DLD1 (cell line): ENCODE results near the gene HOXB7.

ENCODE experiments used
- in situ Hi-C: cut with HindIII; loops from 2 replicates; pipeline ENCODE4 v1.10.0; 2017; ENCODE audit warnings: low sequenced_read_pairs

Gene HOXB7

DNA sequence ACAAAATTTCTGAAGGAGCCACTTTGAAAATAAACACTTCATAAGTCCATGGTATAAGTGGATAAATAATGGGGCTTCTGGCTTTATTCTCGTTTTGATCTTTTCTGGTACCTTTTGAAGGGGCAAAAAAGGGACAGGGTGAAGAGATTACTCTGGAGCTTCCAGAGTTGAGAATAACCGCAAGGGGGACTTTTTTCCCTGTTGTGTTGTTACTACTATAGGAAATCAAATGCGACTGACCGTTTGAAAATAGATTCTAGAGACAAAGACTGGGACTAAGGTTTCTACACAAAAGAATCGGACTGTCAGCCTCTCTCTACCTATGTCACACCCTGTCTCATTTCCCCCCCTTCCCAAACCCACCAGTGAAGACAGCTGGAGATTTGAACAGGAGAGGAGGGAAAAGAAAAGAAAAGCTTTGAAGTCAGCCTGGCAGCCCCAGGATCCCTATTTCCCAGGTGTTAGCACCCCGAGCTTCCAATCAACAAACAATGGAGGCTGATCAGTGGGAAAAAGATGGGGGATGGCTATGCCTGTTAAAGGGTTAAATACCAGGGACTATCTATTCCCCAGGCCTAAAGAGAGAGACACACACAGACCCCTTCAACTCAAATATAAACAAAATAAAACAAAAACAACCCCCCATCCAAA, 41.0 kb downstream of the HOXB7 start:
- in situ Hi-C loops: no loop called here

DNA sequence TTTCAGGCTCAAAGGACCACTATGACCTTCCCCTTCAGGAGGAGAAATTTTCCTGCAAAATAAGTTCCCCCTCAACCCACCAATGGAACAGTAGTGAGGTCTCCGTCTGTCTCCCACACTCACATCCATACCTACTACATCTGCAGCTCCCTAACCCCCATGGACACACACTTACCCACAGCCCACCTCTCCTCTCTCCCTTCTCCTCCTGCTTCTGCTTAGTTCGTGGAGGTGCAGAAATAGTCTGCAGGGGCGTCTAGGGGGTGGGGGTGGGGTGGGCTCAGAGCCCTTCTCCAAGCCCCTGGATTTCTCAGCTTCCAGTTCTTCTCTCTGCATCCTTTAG, 41.6 kb downstream of the HOXB7 start:
- in situ Hi-C loops: no loop called here

DNA sequence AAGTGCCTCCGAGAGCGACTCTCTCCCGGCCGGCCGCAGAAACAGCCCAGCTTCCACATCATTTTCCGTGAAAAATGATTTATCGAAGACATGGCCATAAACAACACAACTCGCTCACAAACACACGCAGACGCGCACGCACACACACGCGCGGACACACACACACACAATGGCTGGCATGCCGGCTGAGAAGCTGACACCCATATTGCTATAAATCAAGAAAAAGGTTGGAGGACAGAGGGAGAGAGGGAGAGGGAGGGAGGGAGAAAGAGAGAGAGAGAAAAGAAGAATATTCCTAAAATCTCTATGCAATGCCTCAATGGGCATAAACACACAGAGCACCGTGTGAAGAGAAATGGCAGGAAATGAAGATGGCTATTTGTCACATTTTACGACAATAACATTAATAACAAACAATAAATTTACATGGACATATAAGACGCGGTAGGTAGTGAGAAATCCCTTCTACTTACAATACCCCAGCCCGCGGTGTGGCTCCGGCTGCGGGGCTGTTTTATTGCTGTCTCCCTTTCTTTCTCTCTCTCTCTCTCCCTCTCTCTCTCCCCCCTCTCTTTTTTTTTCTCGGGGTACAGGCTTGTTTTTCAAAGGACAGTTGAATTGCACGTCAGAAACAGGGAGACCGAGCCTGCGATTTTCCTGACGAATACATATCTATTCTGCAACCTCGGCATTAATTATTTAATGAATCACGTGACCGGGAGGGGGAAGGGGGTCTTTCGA, 42.1 kb downstream of the HOXB7 start:
- in situ Hi-C loops: no loop called here

DNA sequence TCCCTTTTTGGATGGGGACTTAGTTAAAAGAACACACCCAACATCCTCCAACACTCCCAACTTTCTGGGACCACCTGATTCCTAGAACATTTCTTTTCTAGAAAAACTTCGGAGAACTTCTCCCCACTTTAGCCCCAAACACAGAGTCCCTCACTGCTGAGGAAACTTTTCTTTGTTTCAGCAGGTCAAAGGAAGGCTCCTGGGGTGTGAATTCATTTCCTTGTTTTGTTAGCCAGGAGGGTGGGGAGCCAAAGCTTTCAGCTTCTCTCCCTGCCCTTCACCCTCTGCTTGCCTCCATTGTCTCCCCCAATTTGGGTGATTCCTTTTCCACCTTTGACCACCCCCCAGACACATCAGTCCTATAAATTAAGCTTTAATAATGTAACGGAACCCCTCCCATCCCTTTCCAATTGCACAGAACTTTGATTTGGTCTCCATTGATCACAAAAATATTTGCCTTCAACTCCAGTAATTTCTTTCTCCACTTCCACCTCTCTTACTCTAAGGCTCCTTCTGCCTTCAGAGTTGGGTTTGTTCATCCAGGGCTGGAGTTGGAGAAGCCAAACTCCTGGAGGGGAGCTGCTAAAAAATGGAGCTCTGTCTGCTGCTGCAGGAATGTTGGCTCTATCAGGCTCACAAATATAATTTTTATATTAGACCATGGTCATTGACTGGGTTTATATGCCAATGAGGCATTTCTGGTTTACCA, 43.0 kb downstream of the HOXB7 start:
- in situ Hi-C loops: no loop called here

GRCh38 chr17:48567209-48567608, 43.6 kb downstream of the HOXB7 start:
- in situ Hi-C loops: no loop called here

DNA sequence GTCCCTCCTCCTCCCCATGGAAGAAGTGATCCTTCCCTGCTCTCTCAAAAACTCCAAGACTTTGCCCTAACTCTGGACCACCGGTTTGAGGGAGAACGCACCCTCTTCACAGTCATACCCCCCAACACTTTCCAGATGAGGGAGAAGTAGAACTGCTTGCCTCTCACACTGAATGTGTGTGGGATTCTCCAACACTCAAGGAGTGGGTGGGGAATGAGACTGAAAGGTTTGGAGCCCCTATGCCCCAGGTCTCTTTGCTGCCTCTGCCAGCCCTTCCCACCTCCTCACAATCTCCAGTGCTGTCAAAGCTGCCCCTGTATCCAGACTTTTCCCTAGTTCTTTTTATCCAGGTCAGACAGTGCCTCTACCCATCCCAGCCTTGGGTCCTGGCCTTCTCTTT, 44.1 kb downstream of the HOXB7 start:
- in situ Hi-C loops: no loop called here

DNA sequence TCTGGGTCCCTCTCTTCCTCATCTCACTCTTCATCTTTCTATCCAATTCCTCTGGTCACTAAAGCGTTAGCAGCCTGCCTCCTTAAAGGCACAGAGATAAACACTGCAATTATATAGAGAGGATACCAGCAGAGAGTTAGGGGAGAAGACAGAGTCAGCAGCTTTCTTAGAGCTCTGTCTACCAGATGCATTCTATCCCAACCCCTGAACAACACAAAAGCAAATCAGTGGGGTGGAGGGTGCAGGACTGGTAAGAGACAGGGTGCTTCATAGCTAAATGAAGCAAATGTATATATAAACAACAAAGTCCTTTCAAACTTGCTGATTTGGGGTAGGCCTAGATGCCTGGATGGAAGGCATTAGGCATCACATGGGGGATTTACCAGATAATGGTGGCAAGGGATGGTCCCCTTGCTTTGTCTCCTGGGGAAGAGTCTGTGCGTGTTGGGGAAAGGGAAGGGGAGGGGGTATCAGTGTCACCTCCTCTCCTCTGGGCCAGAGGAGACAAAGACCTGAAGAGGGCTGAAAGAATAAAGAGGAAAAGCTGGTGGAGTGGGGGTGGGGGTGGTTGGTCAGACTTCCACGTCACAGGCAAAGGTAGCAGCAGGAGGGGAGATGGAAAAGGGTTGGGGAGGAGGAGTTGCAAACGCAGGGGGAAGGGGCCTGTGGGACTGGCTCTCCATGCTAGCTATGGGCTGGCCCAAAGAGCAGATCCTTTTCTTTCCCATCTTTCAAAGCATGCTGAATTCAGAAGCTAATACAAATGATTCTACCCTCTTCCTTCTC, 44.7 kb downstream of the HOXB7 start:
- in situ Hi-C loops: no loop called here

DNA sequence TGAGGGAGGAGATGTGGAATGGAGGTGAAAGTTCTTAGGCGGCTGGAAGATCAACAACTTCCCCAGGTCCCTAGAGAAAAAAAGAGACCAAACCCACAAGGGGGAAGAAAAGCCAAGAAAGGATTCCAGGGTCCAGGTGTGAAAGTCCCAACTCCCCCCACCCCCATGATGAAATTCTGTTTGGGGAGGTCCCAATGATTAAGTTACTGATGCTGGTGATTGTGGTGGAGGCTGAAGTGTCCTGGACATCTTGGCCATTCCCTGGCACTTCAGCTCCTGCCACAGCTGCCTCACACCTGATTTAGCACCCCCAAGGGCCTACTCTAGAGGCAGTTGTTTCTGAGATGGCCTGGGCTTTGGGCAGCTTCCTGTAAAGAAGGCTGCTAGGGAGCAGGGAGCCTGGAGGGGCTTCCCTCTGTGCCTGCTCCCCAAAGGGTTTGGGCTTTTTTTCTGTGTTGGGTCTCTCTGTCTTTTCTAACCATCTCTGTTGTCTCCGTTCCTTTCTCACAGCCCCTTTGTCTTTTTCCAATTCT, 45.7 kb downstream of the HOXB7 start:
- in situ Hi-C loops: no loop called here

GRCh38 chr17:48564188-48565021, 46.4 kb downstream of the HOXB7 start:
- in situ Hi-C loops: no loop called here

DNA sequence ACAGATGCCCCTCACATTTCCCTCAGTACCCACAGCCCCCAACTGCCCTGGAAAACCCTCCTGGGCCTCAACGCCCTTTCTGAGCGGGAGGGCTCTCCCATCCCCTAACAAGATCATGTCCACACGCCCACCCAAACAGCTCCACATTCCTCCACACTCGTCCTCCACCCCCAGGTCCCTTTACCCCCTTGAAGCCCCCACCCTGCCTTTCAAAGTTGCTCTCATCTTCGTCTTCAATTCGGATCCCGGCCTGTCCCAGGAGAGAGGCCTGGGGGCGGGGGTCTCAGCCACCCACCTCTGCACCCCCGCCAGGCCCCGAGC, 47.0 kb downstream of the HOXB7 start:
- in situ Hi-C loops: no loop called here

DNA sequence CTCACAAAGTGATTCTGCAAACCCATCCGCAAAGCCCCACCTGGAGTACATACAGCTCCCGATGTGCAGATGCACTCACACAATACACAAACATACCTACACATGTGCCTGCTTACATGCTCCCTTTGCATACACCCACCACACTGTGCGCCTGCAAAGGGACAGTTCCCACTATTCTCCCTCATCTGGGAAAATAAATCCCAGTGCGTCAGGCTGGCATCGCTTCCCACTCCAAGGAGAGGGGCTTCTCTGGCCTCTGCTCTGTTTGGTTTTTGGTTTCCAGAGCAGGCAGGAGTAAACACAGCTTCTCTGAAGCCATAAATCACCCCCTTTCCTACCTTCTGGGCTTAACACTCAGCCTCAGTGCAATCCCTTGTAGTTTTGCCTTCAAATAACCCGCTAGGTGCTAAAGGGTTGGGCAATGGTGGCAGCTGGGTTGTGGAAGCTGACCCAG, 47.4 kb downstream of the HOXB7 start:
- in situ Hi-C loops: no loop called here

DNA sequence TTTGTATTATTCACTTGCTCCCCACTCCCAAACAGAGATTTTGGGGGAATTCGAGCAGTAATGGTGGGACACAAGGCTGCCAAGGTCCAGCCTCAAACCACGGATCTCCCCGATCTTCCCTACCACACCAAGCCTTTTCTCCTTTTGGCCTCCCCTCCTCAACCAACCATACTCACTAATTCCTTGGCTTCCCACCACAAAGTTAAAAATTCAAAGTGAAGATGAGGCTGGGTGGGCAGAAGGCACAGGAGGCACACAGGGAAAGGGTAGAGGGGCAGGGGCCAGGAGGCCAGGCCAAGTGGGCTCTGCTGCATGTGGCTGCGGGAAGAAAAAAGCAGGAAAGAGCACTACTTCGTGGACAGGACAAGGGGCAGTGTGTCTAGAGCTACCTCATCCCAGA, 47.9 kb downstream of the HOXB7 start:
- in situ Hi-C loops: no loop called here

GRCh38 chr17:48561884-48562810, 48.7 kb downstream of the HOXB7 start:
- in situ Hi-C loops: no loop called here

- in situ Hi-C loops: no loop called here
Observed at GRCh38 chr17:48559840-48560817, 50.7 kb downstream of the HOXB7 start.

DNA sequence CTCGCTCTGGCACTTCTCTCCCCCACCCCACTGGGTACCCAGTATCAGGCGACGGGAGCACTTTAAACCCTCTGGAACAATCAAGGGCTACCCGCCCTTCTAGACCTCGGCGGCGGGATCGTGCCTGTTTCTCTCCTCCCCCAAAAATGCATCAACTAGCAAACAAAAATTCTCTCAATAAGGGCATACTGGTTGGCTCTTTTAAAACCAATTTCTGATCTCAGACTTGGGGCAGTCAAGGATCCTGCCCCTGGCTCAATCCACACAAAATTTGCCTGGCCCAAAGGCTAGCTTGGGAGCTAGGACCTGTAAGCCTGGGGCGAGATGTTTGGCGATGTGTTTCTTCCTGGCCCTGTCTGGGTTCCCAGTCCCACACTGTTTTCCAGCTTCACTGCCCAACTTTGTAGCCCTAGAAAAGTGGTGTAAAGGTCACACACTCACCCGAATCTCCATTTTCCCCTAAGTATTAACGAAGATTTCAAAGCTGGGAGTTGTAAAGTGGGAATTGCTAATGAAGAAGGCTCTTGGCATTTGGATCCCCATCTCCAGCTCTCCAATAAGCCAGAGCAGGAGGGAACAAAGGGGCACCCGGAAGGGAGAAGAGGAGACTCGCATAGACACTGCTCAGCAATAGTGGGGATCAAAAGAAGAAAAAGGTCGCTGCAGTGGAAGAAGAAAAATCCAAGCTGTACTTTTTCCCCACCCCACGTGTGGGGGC, 51.5 kb downstream of the HOXB7 start:
- in situ Hi-C loops: no loop called here

DNA sequence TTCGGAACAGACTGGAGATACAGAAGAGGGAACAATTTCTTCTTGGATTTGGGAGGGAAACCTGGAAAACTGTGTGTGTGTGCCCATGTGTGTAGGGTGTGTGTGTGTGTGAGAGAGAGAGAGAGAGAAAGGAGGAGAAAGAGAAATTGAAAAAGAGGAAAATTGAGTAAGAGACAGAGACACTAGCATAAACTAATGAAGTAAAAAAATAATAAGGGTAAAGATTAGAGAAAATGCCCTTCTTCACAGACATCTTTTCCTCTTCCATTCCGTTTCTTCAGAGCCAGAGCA, 52.0 kb downstream of the HOXB7 start:
- in situ Hi-C loops: no loop called here

- in situ Hi-C loops: no loop called here
Observed at GRCh38 chr17:48558057-48558830, 52.6 kb downstream of the HOXB7 start.
